GM23338 (cell line): Measurements from ENCODE around the gene TRAF5. TPM values are rescaled to one million over a fixed set of nuclear protein-coding genes. Genes with fewer than 3 reads are reported as not detected.

Experiments used
- ATAC-seq: fragments of 200-7000 bp; cut with Tn5 transposase; 3 replicates; pipeline ENCODE4 v1.9.1; 2020
- DNase-seq: peaks from one replicate; pipeline ENCODE4 v3.0.0-alpha.2; 2015; ENCODE audit warnings: low spot score
- H2AFZ ChIP-seq: fragments of 200-600 bp; sonication (generic); 2 replicates; pipeline ENCODE4 v1.8.0; 2016; ENCODE audit warnings: antibody characterized with exemption, mild to moderate bottlenecking, moderate library complexity
- H3F3A ChIP-seq: fragments of 200-600 bp; sonication (generic); replicated peaks from 2 replicates; pipeline ENCODE4 v1.8.0; 2017; ENCODE audit warnings: antibody characterized with exemption, mixed run types, low read depth
- H3K27ac ChIP-seq: fragments of 200-600 bp; sonication (generic); 2 replicates; pipeline ENCODE4 v1.6.1; 2016; ENCODE audit warnings: low read depth
- H3K27me3 ChIP-seq: fragments of 200-600 bp; sonication (generic); 2 replicates; pipeline ENCODE4 v1.8.0; 2016; ENCODE audit warnings: mild to moderate bottlenecking, mixed run types, moderate library complexity; ENCODE audit not compliant: insufficient read depth
- H3K36me3 ChIP-seq: fragments of 200-600 bp; sonication (generic); 2 replicates; pipeline ENCODE4 v1.8.0; 2016; ENCODE audit warnings: mild to moderate bottlenecking; ENCODE audit not compliant: insufficient read depth
- H3K4me1 ChIP-seq: fragments of 200-600 bp; sonication (generic); 2 replicates; pipeline ENCODE4 v1.8.0; 2016; ENCODE audit warnings: mild to moderate bottlenecking, moderate library complexity; ENCODE audit not compliant: insufficient read depth
- H3K4me2 ChIP-seq: fragments of 200-600 bp; sonication (generic); 2 replicates; pipeline ENCODE4 v1.7.1; 2017; ENCODE audit warnings: mixed run types
- H3K4me3 ChIP-seq: fragments of 200-600 bp; sonication (generic); 2 replicates; pipeline ENCODE4 v1.6.1; 2016; ENCODE audit warnings: mixed run types
- H3K79me2 ChIP-seq: fragments of 200-600 bp; sonication (generic); replicated peaks from 2 replicates; pipeline ENCODE4 v1.8.0; 2017; ENCODE audit warnings: mild to moderate bottlenecking; ENCODE audit not compliant: insufficient read depth
- H3K9me2 ChIP-seq: fragments of 200-600 bp; sonication (generic); 2 replicates; pipeline ENCODE4 v1.8.0; 2017; ENCODE audit not compliant: insufficient read depth
- H4K20me1 ChIP-seq: fragments of 200-600 bp; sonication (generic); replicated peaks from 2 replicates; pipeline ENCODE4 v1.8.0; 2017; ENCODE audit warnings: mild to moderate bottlenecking; ENCODE audit not compliant: insufficient read depth
- H3K27ac Mint-ChIP-seq: 2 replicates; pipeline ENCODE4 v1.8.0; 2020; ENCODE audit warnings: inconsistent platforms, mild to moderate bottlenecking, moderate library complexity, mixed read lengths
- H3K27me3 Mint-ChIP-seq: 3 replicates; pipeline ENCODE4 v1.8.0; 2022; ENCODE audit warnings: low read depth, mild to moderate bottlenecking, moderate library complexity, mixed read lengths, inconsistent platforms; ENCODE audit not compliant: insufficient read depth, poor library complexity
- H3K36me3 Mint-ChIP-seq: 3 replicates; pipeline ENCODE4 v1.8.0; 2021; ENCODE audit warnings: low read depth, mild to moderate bottlenecking, inconsistent platforms, moderate library complexity, mixed read lengths
- H3K4me1 Mint-ChIP-seq: 3 replicates; pipeline ENCODE4 v1.8.0; 2020; ENCODE audit warnings: mild to moderate bottlenecking, inconsistent platforms, mixed read lengths
- H3K4me3 Mint-ChIP-seq: 3 replicates; pipeline ENCODE4 v1.8.0; 2021; ENCODE audit warnings: moderate library complexity, mild to moderate bottlenecking, inconsistent platforms, mixed read lengths
- H3K9me3 Mint-ChIP-seq: 3 replicates; pipeline ENCODE4 v1.8.0; 2020; ENCODE audit warnings: moderate library complexity, mild to moderate bottlenecking, inconsistent platforms, mixed read lengths
- CREB1 ChIP-seq: fragments of 250-450 bp; sonication (Bioruptor Pico); IDR thresholded peaks from 2 replicates; pipeline ENCODE4 v1.5.0; 2020; ENCODE audit warnings: low read depth, mild to moderate bottlenecking, moderate library complexity
- ETS1 ChIP-seq: IDR thresholded peaks from 2 replicates; pipeline ENCODE4 v1.6.1; 2016; ENCODE audit warnings: antibody characterized with exemption
- EZH2phosphoT487 ChIP-seq: fragments of 200-600 bp; sonication (generic); IDR thresholded peaks from one replicate; pipeline ENCODE4 v1.8.1; 2018; ENCODE audit warnings: antibody characterized with exemption; ENCODE audit not compliant: unreplicated experiment
- NANOG ChIP-seq: IDR thresholded peaks from 2 replicates; pipeline ENCODE4 v1.6.1; 2016; ENCODE audit warnings: antibody characterized with exemption, borderline replicate concordance
- REST ChIP-seq: IDR thresholded peaks from one replicate; pipeline ENCODE4 v1.6.1; 2018; ENCODE audit warnings: antibody characterized with exemption; ENCODE audit not compliant: unreplicated experiment
- STAT1 ChIP-seq: IDR thresholded peaks from one replicate; pipeline ENCODE4 v1.6.1; 2016; ENCODE audit warnings: antibody characterized with exemption; ENCODE audit not compliant: unreplicated experiment
- ZNF114 ChIP-seq: fragments of 250-450 bp; sonication (Bioruptor Pico); IDR thresholded peaks from 2 replicates; pipeline ENCODE4 v1.5.0; 2020; ENCODE audit warnings: mild to moderate bottlenecking, moderate library complexity
- ZNF331 ChIP-seq: fragments of 250-450 bp; sonication (Bioruptor Pico); IDR thresholded peaks from 2 replicates; pipeline ENCODE4 v1.5.0; 2020; ENCODE audit warnings: low read depth, mild to moderate bottlenecking, moderate library complexity
- ZNF462 ChIP-seq: fragments of 250-450 bp; sonication (Bioruptor Pico); IDR thresholded peaks from 2 replicates; pipeline ENCODE4 v1.5.0; 2020; ENCODE audit warnings: mild to moderate bottlenecking, moderate library complexity
- polyA plus RNA-seq: library from polyadenylated mRNA; unstranded; fragments of >200 nt; fragmentation: Nextera tagmentation; extraction: Ambion mirVana; gene quantifications from 2 replicates; pipeline ENCODE4 v1.2.1, GENCODE V29; 2016
- total RNA-seq: library from RNA; depleted of rRNA; stranded (reverse); fragments of >200 nt; shearing (Covaris generic); gene quantifications from 2 replicates; pipeline ENCODE4 v1.2.3, GENCODE V29; 2014

TRAF5 gene
- total and polyA plus RNA-seq, 2 experiments from 2014 or later: 9.2 to 18.9 TPM

GRCh38 chr1:211340622-211341507 is 14.2 kb downstream of the TRAF5 start (continued):
- TF ChIP-seq ZNF462 (CRISPR knock-in tag): no peak
- no peak for TF ChIP-seq ZNF331 (CRISPR knock-in tag)
- no peak for TF ChIP-seq CREB1 (CRISPR knock-in tag)

- peaks cover 26% of the 10 kb centered on the region for H3K79me2 ChIP-seq
- H3K27me3 ChIP-seq: no peaks in the 10 kb centered on the region
- H3K4me2 ChIP-seq: no peak overlapping the region
- Mint-ChIP-seq H3K4me1 (peaks cover 25% of the 10 kb centered on the region), H3K27me3 (peaks cover 8% of the 10 kb centered on the region), H3K9me3 (no peaks in the 10 kb centered on the region), H3K36me3 (no peaks in the 10 kb centered on the region; the same call in 2 of the 3 replicates), H3K4me3 (no peak overlapping the region), H3K27ac (no peak overlapping the region)
- no peaks in the 10 kb centered on the region for H3F3A ChIP-seq
- ATAC-seq (no peak), DNase-seq (no peak)
- H3K27ac ChIP-seq: no peak overlapping the region
- H4K20me1 ChIP-seq: no peaks in the 10 kb centered on the region
- no peaks in the 10 kb centered on the region for H3K9me2 ChIP-seq
- no peak overlapping the region for H3K4me3 ChIP-seq
- no peaks in the 10 kb centered on the region for H3K36me3 ChIP-seq
- H3K4me1 ChIP-seq: peaks cover 9% of the 10 kb centered on the region
- no peak overlapping the region for H2AFZ ChIP-seq
- TF ChIP-seq NANOG (no peak), ETS1 (no peak), EZH2phosphoT487 (no peak), ZNF331 (CRISPR knock-in tag) (no peak), ZNF114 (CRISPR knock-in tag) (no peak), STAT1 (no peak), REST (no peak)
Observed at GRCh38 chr1:211341999-211342398, 15.4 kb downstream of the TRAF5 start.
